ENCODE data around the gene SGPP1. TPM values are rescaled to one million over a fixed set of nuclear protein-coding genes. Genes with fewer than 3 reads are reported as not detected.

Gene SGPP1
- total RNA-seq, 1 experiment from 2014 or later = 19.3 TPM

DNA sequence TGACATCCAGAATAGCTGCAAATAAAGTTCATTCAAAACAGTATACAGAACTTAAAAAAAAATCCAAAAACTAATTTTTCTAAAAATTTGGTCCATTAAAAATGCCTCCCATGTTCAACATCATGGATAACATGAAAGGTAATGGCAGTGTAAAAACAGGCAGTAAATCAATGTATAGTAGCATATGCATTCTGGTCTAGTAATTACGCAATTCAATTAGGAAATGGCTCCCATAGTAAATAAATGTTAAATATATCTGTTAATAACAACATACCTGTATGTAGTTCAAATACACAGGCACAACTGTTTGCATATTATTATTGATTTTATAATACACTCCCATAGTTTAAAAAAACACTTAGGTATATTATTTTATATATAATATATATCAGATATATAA lies 42.5 kb downstream of the SGPP1 start:
- Histone ChIP-seq H3F3A (ENCODE audit: low read length, unreplicated experiment) (no peaks in the 10 kb centered on the region), H3K27me3 (ENCODE audit: low read length) (no peaks in the 10 kb centered on the region), H4K20me1 (ENCODE audit: low read length) (no peaks in the 10 kb centered on the region), H3K4me3 (ENCODE audit: low read length) (no peak overlapping the region), H3K9ac (ENCODE audit: low read length) (no peak overlapping the region), H3K36me3 (ENCODE audit: low read depth, low read length) (no peaks in the 10 kb centered on the region), H2AFZ (ENCODE audit: low read length) (no peak overlapping the region), H3K9me2 (replicated peaks; ENCODE audit: low read length) (no peaks in the 10 kb centered on the region), H3K4me1 (ENCODE audit: insufficient read depth, low read length) (peaks cover 9% of the 10 kb centered on the region; the same call in 1 of the 2 replicates), H3K4me2 (ENCODE audit: low read length) (no peak overlapping the region), H3K27ac (ENCODE audit: low read length) (no peak overlapping the region), H3K79me2 (ENCODE audit: low read length) (no peaks in the 10 kb centered on the region), H3K9me3 (ENCODE audit: low read length) (no peaks in the 10 kb centered on the region)
- CTCF ChIA-PET = no interaction called here
- intact Hi-C loops (cut with micrococcal nuclease) = no loop called here
- ATAC-seq (no peak), DNase-seq (no peak)
- BruUV-seq (replicated peaks) = no TSS peak
- POLR2A ChIA-PET (ENCODE audit: unreplicated experiment) = no interaction called here
- no peak for TF ChIP-seq EZH2 (IDR thresholded peaks at IDR 0.05; ENCODE audit: low read length, unreplicated experiment)
- TF ChIP-seq, protein P1, sequence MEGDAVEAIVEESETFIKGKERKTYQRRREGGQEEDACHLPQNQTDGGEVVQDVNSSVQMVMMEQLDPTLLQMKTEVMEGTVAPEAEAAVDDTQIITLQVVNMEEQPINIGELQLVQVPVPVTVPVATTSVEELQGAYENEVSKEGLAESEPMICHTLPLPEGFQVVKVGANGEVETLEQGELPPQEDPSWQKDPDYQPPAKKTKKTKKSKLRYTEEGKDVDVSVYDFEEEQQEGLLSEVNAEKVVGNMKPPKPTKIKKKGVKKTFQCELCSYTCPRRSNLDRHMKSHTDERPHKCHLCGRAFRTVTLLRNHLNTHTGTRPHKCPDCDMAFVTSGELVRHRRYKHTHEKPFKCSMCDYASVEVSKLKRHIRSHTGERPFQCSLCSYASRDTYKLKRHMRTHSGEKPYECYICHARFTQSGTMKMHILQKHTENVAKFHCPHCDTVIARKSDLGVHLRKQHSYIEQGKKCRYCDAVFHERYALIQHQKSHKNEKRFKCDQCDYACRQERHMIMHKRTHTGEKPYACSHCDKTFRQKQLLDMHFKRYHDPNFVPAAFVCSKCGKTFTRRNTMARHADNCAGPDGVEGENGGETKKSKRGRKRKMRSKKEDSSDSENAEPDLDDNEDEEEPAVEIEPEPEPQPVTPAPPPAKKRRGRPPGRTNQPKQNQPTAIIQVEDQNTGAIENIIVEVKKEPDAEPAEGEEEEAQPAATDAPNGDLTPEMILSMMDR (conservative IDR thresholded peaks at IDR 0.05; ENCODE audit: low read depth, low read length) = no peak
- TF ChIP-seq EZH2phosphoT487 (IDR thresholded peaks at IDR 0.05; ENCODE audit: borderline replicate concordance, low read length) = no peak

DNA sequence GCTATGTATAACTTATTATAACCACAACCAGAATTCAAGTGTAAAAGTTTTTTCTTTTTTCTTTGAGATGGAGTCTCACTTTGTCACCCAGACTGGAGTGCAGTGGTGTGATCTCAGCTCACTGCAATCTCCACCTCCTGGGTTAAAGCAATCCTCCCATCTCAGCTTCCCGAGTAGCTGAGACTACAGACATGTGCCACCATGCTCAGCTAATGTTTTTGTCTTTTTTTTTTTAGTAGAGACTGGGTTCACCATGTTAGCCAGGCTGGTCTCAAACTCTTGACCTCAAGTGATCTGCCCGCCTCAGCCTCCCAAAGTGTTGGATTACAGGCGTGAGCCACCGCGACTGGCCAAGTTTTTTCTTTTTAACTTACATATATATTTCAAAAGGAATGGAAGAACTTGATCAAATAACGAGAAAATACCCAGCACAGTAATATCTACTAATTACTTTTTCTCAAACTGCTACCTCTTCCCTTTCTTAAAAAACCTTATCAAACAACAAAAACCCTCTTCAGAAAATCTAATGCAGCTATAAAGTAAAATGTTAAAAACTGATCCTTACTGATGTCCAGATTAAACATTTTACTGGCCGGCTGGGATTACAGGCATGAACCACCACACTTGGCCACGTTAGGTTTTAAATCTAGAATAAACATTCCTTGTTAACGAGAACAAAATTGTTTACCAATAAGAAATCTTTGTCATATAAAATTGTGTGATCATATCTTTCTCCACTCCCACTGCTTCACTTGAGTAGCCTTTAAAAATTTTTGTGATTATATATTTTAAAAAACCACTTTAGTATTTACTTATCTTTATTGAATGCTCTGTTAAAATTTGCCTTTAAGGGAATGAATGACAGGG lies 44.9 kb downstream of the SGPP1 start:
- no peaks in the 10 kb centered on the region for H3F3A ChIP-seq (ENCODE audit: low read length, unreplicated experiment)
- H2AFZ ChIP-seq (ENCODE audit: low read length) = no peak overlapping the region
- H3K4me3 ChIP-seq (ENCODE audit: low read length) = no peak overlapping the region
- POLR2A ChIA-PET (ENCODE audit: unreplicated experiment) = interaction anchor here (0.7 kb wide), 1 partner anchor 286 kb away, joined by 5 read pairs; no protein-coding TSS in a partner anchor
- H4K20me1 ChIP-seq (ENCODE audit: low read length) = no peaks in the 10 kb centered on the region
- peaks cover 23% of the 10 kb centered on the region for H3K4me1 ChIP-seq (ENCODE audit: insufficient read depth, low read length)
- ATAC-seq (no peak; the same call in 1 of the 2 replicates), DNase-seq (no peak)
- no peaks in the 10 kb centered on the region for H3K9me3 ChIP-seq (ENCODE audit: low read length)
- H3K4me2 ChIP-seq (ENCODE audit: low read length) = no peak overlapping the region
- no peaks in the 10 kb centered on the region for H3K79me2 ChIP-seq (ENCODE audit: low read length)
- peak overlapping the region; percentile 18 for H3K27ac ChIP-seq (ENCODE audit: low read length)
- CTCF ChIA-PET = interaction anchor here (0.8 kb wide), 1 partner anchor 70 kb away, joined by 4 read pairs; no protein-coding TSS in a partner anchor
- H3K9ac ChIP-seq (ENCODE audit: low read length) = no peak overlapping the region
- no peaks in the 10 kb centered on the region for H3K27me3 ChIP-seq (ENCODE audit: low read length)
- no peaks in the 10 kb centered on the region for H3K36me3 ChIP-seq (ENCODE audit: low read depth, low read length)
- no TSS peak for BruUV-seq (replicated peaks)
- intact Hi-C loops (cut with micrococcal nuclease) = no loop called here
- TF ChIP-seq, protein P1 (conservative IDR thresholded peaks at IDR 0.05; ENCODE audit: low read depth, low read length) = no peak
- TF ChIP-seq EZH2phosphoT487 (IDR thresholded peaks at IDR 0.05; ENCODE audit: borderline replicate concordance, low read length) = no peak
- TF ChIP-seq EZH2 (IDR thresholded peaks at IDR 0.05; ENCODE audit: low read length, unreplicated experiment) = no peak
- no peaks in the 10 kb centered on the region for H3K9me2 ChIP-seq (replicated peaks; ENCODE audit: low read length)
